Measurements from ENCODE around the gene NCK2. TPM values are rescaled to one million over a fixed set of nuclear protein-coding genes. Genes with fewer than 3 reads are reported as not detected.
A peak's percentile ranks its signal among the peaks of the same experiment; 100 is the strongest.

Gene NCK2
- total RNA-seq, 3 donors from 2014 or later, result 52.2 to 66.4 (median 57.6) TPM

- ATAC-seq, result peak; percentile 2
These were observed 41.8 kb downstream of the NCK2 start for GRCh38 chr2:105786231-105787230.

GRCh38 chr2:105787376-105788318, 42.9 kb downstream of the NCK2 start:
- intact Hi-C loops (cut with DNase I, micrococcal nuclease), result no loop called here
- Histone ChIP-seq H3K9me3 (no peaks in the 10 kb centered on the region), H3K4me1 (ENCODE audit: low read depth) (peaks cover 34% of the 10 kb centered on the region), H3K36me3 (ENCODE audit: low read depth) (no peaks in the 10 kb centered on the region), H3K4me3 (no peak overlapping the region)
- DNase-seq (peak in 1 of 3 donors; percentile 57), ATAC-seq (no peak)
- no peak for TF ChIP-seq CTCF (IDR thresholded peaks at IDR 0.05)

More at GRCh38 chr2:105786231-105787230, 41.8 kb downstream of the NCK2 start:
- Histone ChIP-seq H3K4me3 (no peak overlapping the region), H3K9me3 (no peaks in the 10 kb centered on the region), H3K36me3 (ENCODE audit: low read depth) (no peaks in the 10 kb centered on the region), H3K4me1 (ENCODE audit: low read depth) (peaks cover 29% of the 10 kb centered on the region)
- intact Hi-C loops (cut with DNase I, micrococcal nuclease), result no loop called here
- TF ChIP-seq CTCF (IDR thresholded peaks at IDR 0.05), result no peak
- DNase-seq, result no peak

GRCh38 chr2:105788670-105789290, 44.1 kb downstream of the NCK2 start:
- peaks cover 34% of the 10 kb centered on the region for H3K4me1 ChIP-seq (ENCODE audit: low read depth)
- no peak for TF ChIP-seq CTCF (IDR thresholded peaks at IDR 0.05)
- ATAC-seq (no peak), DNase-seq (no peak)
- no peaks in the 10 kb centered on the region for H3K9me3 ChIP-seq
- intact Hi-C loops (cut with DNase I, micrococcal nuclease), result no loop called here
- H3K4me3 ChIP-seq, result no peak overlapping the region
- H3K36me3 ChIP-seq (ENCODE audit: low read depth), result no peaks in the 10 kb centered on the region

GRCh38 chr2:105789745-105790460, 45.2 kb downstream of the NCK2 start:
- ATAC-seq, result peak; percentile 40
- DNase-seq, result no peak
- intact Hi-C loops (cut with DNase I, micrococcal nuclease), result no loop called here
- Histone ChIP-seq H3K36me3 (ENCODE audit: low read depth) (no peaks in the 10 kb centered on the region), H3K9me3 (no peaks in the 10 kb centered on the region), H3K4me3 (no peak overlapping the region), H3K4me1 (ENCODE audit: low read depth) (peaks cover 35% of the 10 kb centered on the region)
- no peak for TF ChIP-seq CTCF (IDR thresholded peaks at IDR 0.05)
